A549 (cell line): ENCODE measurements around the gene NDUFA8. TPM values are rescaled to one million over a fixed set of nuclear protein-coding genes. Genes with fewer than 3 reads are reported as not detected.

Experiments
- ATAC-seq, 2 experiments: fragments of 200-7000 bp in 1 of 2; fragments of >200 bp in 1 of 2; cut with Nextera tagmentation in 1 of 2; cut with Tn5 transposase in 1 of 2; 3 replicates each; pipeline versions ENCODE4 v1.8.0 to v1.9.1; 2018 to 2020; ENCODE audit warnings: mild to moderate bottlenecking in 1 of 2, moderate library complexity in 1 of 2
- CTCF ChIA-PET: fragments of 300-600 bp; sonication (Branson Sonifier 250); formaldehyde crosslinking; extraction: SDS; loops from one replicate; lab custom pipeline; 2021; ENCODE audit warnings: antibody characterized with exemption, inconsistent platforms; lab: Yijun Ruan, JAX
- POLR2A ChIA-PET: fragments of 350-600 bp; formaldehyde crosslinking; extraction: SDS; loops from one replicate; lab custom pipeline; 2021; ENCODE audit warnings: antibody characterized with exemption, inconsistent platforms; lab: Yijun Ruan, JAX
- DNase-seq, 2 experiments: peaks; one replicate each; pipeline versions ENCODE4 v3.0.0 to v3.0.0-alpha.2; 2011 to 2016; ENCODE audit warnings: low read depth in 1 of 2, low spot score in 1 of 2
- FAIRE-seq: peaks from 2 replicates; lab custom pipeline; 2011; peaks lifted over from hg19 to GRCh38; lab: Jason Lieb, UNC
- H3K27ac ChIP-seq, 2 experiments: fragments of >200 bp; sonication (Bioruptor Twin); formaldehyde crosslinking; 3 replicates each; pipeline ENCODE4 v1.5.1; 2016 to 2017
- H3K4me1 ChIP-seq: fragments of >200 bp; sonication (Bioruptor Twin); formaldehyde crosslinking; 3 replicates; pipeline ENCODE4 v1.6.1; 2016
- H3K4me2 ChIP-seq: fragments of >200 bp; sonication (Bioruptor Twin); formaldehyde crosslinking; 3 replicates; pipeline ENCODE4 v1.6.1; 2016
- H3K4me3 ChIP-seq: fragments of >200 bp; sonication (Bioruptor Twin); formaldehyde crosslinking; 3 replicates; pipeline ENCODE4 v1.5.1; 2016
- H3K9me3 ChIP-seq: fragments of >200 bp; sonication (Bioruptor Twin); formaldehyde crosslinking; 3 replicates; pipeline ENCODE4 v1.6.1; 2016
- ATOH8 ChIP-seq: fragments of 250-450 bp; sonication (Bioruptor Pico); IDR thresholded peaks from 2 replicates; pipeline ENCODE4 v1.5.0; 2020; ENCODE audit warnings: low read depth, mild to moderate bottlenecking, moderate library complexity
- CBX8 ChIP-seq: fragments of 200-600 bp; sonication (generic); IDR thresholded peaks from 2 replicates; pipeline ENCODE4 v1.6.1; 2016
- CHD2 ChIP-seq: fragments of 150-350 bp; IDR thresholded peaks from 2 replicates; pipeline ENCODE4 v1.6.1; 2014; ENCODE audit warnings: low read length; ENCODE audit not compliant: partially characterized antibody
- CHD4 ChIP-seq: fragments of 200-600 bp; sonication (generic); IDR thresholded peaks from 2 replicates; pipeline ENCODE4 v1.6.1; 2016; ENCODE audit warnings: antibody characterized with exemption, mild to moderate bottlenecking, borderline replicate concordance
- EHF ChIP-seq: fragments of 250-450 bp; sonication (Bioruptor Pico); IDR thresholded peaks from 2 replicates; pipeline ENCODE4 v1.5.0; 2020; ENCODE audit warnings: mild to moderate bottlenecking
- ELK1 ChIP-seq: fragments of 150-350 bp; IDR thresholded peaks from 2 replicates; pipeline ENCODE4 v1.6.1; 2014; ENCODE audit warnings: low read depth, mild to moderate bottlenecking, low read length
- EP300 ChIP-seq, 2 experiments: fragments of >200 bp; sonication (Bioruptor Twin); formaldehyde crosslinking; IDR thresholded peaks; 2 replicates in 1 of 2; 3 replicates in 1 of 2; pipeline ENCODE4 v1.6.1; 2016 to 2017
- FOSL2 ChIP-seq, 2 experiments: fragments of 450-650 bp in 1 of 2; fragments of >200 bp in 1 of 2; sonication (Bioruptor Twin) in 1 of 2; formaldehyde crosslinking; IDR thresholded peaks; 2 replicates each; pipeline versions ENCODE4 v1.5.0 to v1.6.1; 2016 to 2020; ENCODE audit warnings: mild to moderate bottlenecking in 1 of 2, moderate library complexity in 1 of 2
- FOXS1 ChIP-seq: fragments of 250-450 bp; sonication (Bioruptor Pico); IDR thresholded peaks from 2 replicates; pipeline ENCODE4 v1.5.0; 2020; ENCODE audit warnings: mild to moderate bottlenecking, moderate library complexity
- GATA3 ChIP-seq: IDR thresholded peaks from 2 replicates; pipeline ENCODE4 v1.6.1; 2012; ENCODE audit warnings: borderline replicate concordance
- HEYL ChIP-seq: fragments of 250-450 bp; sonication (Bioruptor Pico); IDR thresholded peaks from 2 replicates; pipeline ENCODE4 v1.8.0; 2021; ENCODE audit warnings: mild to moderate bottlenecking, moderate library complexity
- HOXB5 ChIP-seq: fragments of 250-450 bp; sonication (Bioruptor Pico); IDR thresholded peaks from 2 replicates; pipeline ENCODE4 v1.5.0; 2020; ENCODE audit warnings: mild to moderate bottlenecking, moderate library complexity
- MAX ChIP-seq: IDR thresholded peaks from 2 replicates; pipeline ENCODE4 v1.6.1; 2012
- MYC ChIP-seq: IDR thresholded peaks from 2 replicates; pipeline ENCODE4 v1.6.1; 2012; ENCODE audit warnings: mild to moderate bottlenecking, inconsistent platforms, low read length, improper control_type of control experiment, borderline replicate concordance
- NPAS2 ChIP-seq: fragments of 250-450 bp; sonication (Bioruptor Pico); IDR thresholded peaks from 2 replicates; pipeline ENCODE4 v1.8.0; 2022; ENCODE audit warnings: mild to moderate bottlenecking, moderate library complexity, borderline replicate concordance
- PBX3 ChIP-seq: IDR thresholded peaks from 2 replicates; pipeline ENCODE4 v1.6.1; 2012
- RCOR1 ChIP-seq: fragments of 150-350 bp; IDR thresholded peaks from 2 replicates; pipeline ENCODE4 v1.6.1; 2014; ENCODE audit warnings: antibody characterized with exemption, low read length, low read depth
- REST ChIP-seq: fragments of 200-600 bp; sonication (generic); IDR thresholded peaks from 2 replicates; pipeline ENCODE4 v1.6.1; 2016; ENCODE audit warnings: antibody characterized with exemption, mild to moderate bottlenecking, moderate library complexity
- SREBF2 ChIP-seq: fragments of 450-650 bp; IDR thresholded peaks from 2 replicates; pipeline ENCODE4 v1.6.1; 2014; ENCODE audit warnings: mild to moderate bottlenecking, moderate library complexity
- TFCP2L1 ChIP-seq: fragments of 250-450 bp; sonication (Bioruptor Pico); IDR thresholded peaks from 2 replicates; pipeline ENCODE4 v1.5.0; 2021; ENCODE audit warnings: mild to moderate bottlenecking
- TP53 ChIP-seq: fragments of 250-450 bp; sonication (Bioruptor Pico); IDR thresholded peaks from 2 replicates; pipeline ENCODE4 v1.5.0; 2021; ENCODE audit warnings: mild to moderate bottlenecking, moderate library complexity
- USF2 ChIP-seq: fragments of 450-650 bp; IDR thresholded peaks from 2 replicates; pipeline ENCODE4 v1.6.1; 2014; ENCODE audit warnings: antibody characterized with exemption
- ZFP36 ChIP-seq: fragments of 450-650 bp; IDR thresholded peaks from 2 replicates; pipeline ENCODE4 v1.6.1; 2014; ENCODE audit warnings: borderline replicate concordance; ENCODE audit not compliant: partially characterized antibody
- WGBS: methylation state at CpG from one replicate; pipeline ENCODE4 v1.1.6; 2017; ENCODE audit errors: missing lambda C conversion rate; 5-methylcytosine and 5-hydroxymethylcytosine counted together
- polyA plus RNA-seq, 4 experiments: library from polyadenylated mRNA; depleted of rRNA in 3 of 4; stranded (reverse); fragments of >200 nt; fragmentation: RNase III in 1 of 4; extraction: RNeasy Plus Mini Kit Qiagen cat#74134 plus additional on column Dnase treatment in 1 of 4; gene quantifications; 2 replicates in 3 of 4; 3 replicates in 1 of 4; pipeline ENCODE4 v1.2.3, GENCODE V29; 2011 to 2017

Gene NDUFA8
- polyA plus RNA-seq, 2 of the 4 experiments (the other 2 are of a cell fraction), result 120 to 145 TPM

GRCh38 chr9:122183501-122183900, 23.9 kb upstream of the NDUFA8 start:
- Histone ChIP-seq H3K4me1 (peaks cover 8% of the 10 kb centered on the region), H3K9me3 (no peaks in the 10 kb centered on the region)
- CTCF ChIA-PET, result interaction anchor here (1.2 to 1.7 kb wide), 4 partner anchors 10 to 170 kb away, joined by 3 to 5 read pairs (median 4); no protein-coding TSS in a partner anchor

GRCh38 chr9:122180633-122181032, 21.1 kb upstream of the NDUFA8 start:
- DNase-seq (peak; percentile 47 to 65), FAIRE-seq (no peak), ATAC-seq (peak; percentile 85 to 90)
- Histone ChIP-seq H3K27ac (peak overlapping the region in 1 of 2 experiments; percentile 48; a peak in 1 of 6 replicates), H3K4me3 (no peak overlapping the region)
- TF ChIP-seq MYC (no peak), FOSL2 (IDR thresholded peaks at IDR 0.05) (no peak), FOSL2 (CRISPR knock-in tag; IDR thresholded peaks at IDR 0.05) (peak; percentile 9; the same call in 1 of the 2 replicates), USF2 (peak; percentile 86)
- TF ChIP-seq, all 56 proteins: peak for 2
- ChIA-PET CTCF (interaction anchor here (0.6 to 1.9 kb wide), 5 partner anchors 9 to 272 kb away, joined by 3 to 9 read pairs (median 5); no protein-coding TSS in a partner anchor), POLR2A (no interaction called here)
- no peaks in the 10 kb centered on the region for H3K9me3 ChIP-seq
- peak overlapping the region; percentile 1; the same call in 1 of the 3 replicates for H3K4me2 ChIP-seq
- peaks cover 8% of the 10 kb centered on the region for H3K4me1 ChIP-seq
- 9% methylated on average over 4 of the region's 4 CpGs for WGBS

More at GRCh38 chr9:122183501-122183900, 23.9 kb upstream of the NDUFA8 start:
- H3K4me3 ChIP-seq, result no peak overlapping the region
- no peak for TF ChIP-seq RCOR1
- TF ChIP-seq EP300 (IDR thresholded peaks at IDR 0.05), result no peak
- TF ChIP-seq PBX3, result no peak
- no peak for TF ChIP-seq FOXS1 (CRISPR knock-in tag)
- TF ChIP-seq ATOH8 (CRISPR knock-in tag), result no peak
- TF ChIP-seq MAX, result no peak
- TF ChIP-seq ELK1, result no peak
- TF ChIP-seq SREBF2, result no peak
- WGBS, result 71% methylated on average over 7 of the region's 7 CpGs
- ATAC-seq (no peak), FAIRE-seq (no peak), DNase-seq (no peak)
- POLR2A ChIA-PET, result no interaction called here
- no peak overlapping the region for H3K4me2 ChIP-seq
- no peak overlapping the region for H3K27ac ChIP-seq

- FAIRE-seq (no peak), ATAC-seq (no peak), DNase-seq (no peak)
- Histone ChIP-seq H3K27ac (no peak overlapping the region), H3K9me3 (no peaks in the 10 kb centered on the region), H3K4me2 (no peak overlapping the region), H3K4me1 (peaks cover 8% of the 10 kb centered on the region), H3K4me3 (no peak overlapping the region)
- POLR2A ChIA-PET, result no interaction called here
- 29% methylated on average over 2 of the region's 2 CpGs for WGBS
- CTCF ChIA-PET, result interaction anchor here (1.1 to 1.9 kb wide), 3 partner anchors 8 to 55 kb away, joined by 3 to 9 read pairs (median 5); no protein-coding TSS in a partner anchor
- TF ChIP-seq CBX8 (no peak), ZFP36 (no peak), GATA3 (no peak), TFCP2L1 (no peak), TP53 (no peak), ATOH8 (CRISPR knock-in tag) (no peak), REST (no peak), PBX3 (no peak), CHD4 (no peak), CHD2 (no peak), RCOR1 (no peak), NPAS2 (CRISPR knock-in tag) (no peak), EHF (CRISPR knock-in tag) (no peak), HOXB5 (CRISPR knock-in tag) (no peak), HEYL (CRISPR knock-in tag) (no peak)
Measured at GRCh38 chr9:122179690-122180074, 20.1 kb upstream of the NDUFA8 start.
